GM18951 (cell line): ENCODE data around the gene PLEKHO1.
"Not testable (repeated sequence)": the region's sequence is repeated elsewhere in the genome, so short reads cannot be mapped to it uniquely, and the experiment has no call there.

Experiments used
- POLR2A ChIP-seq: IDR thresholded peaks from 4 replicates; pipeline ENCODE4 v1.6.1; 2011; ENCODE audit warnings: mild to moderate bottlenecking; ENCODE audit not compliant: insufficient read length, insufficient read depth; ENCODE audit errors: extremely low read depth
- in situ Hi-C: fragments of 300-500 bp; cut with MboI; formaldehyde crosslinking; loops from one replicate; pipeline ENCODE4 v1.12.0; 2022; ENCODE audit warnings: low sequenced_read_pairs, mixed read lengths, inconsistent platforms; ENCODE audit not compliant: unreplicated experiment

PLEKHO1 gene

DNA sequence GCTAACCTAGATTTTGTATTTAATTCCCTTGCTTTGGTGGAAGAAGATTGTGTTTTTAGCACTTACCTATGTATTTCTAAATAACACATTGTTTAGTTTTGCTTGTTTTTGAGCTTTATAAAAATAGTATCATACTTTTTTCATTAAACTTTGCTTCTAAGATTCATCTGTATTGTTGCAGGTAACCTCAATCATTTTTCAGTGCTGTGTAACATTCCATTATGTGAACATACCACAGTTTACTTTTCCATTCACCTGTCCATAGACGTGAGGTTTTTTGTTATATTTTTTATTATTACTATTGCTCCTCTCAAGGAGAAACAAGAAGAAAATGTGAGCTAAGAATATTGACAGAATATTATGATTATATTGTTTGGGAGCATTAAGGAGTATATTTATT lies 15.2 kb upstream of the PLEKHO1 start:
- no peak for TF ChIP-seq POLR2A
- in situ Hi-C loops = no loop called here

DNA sequence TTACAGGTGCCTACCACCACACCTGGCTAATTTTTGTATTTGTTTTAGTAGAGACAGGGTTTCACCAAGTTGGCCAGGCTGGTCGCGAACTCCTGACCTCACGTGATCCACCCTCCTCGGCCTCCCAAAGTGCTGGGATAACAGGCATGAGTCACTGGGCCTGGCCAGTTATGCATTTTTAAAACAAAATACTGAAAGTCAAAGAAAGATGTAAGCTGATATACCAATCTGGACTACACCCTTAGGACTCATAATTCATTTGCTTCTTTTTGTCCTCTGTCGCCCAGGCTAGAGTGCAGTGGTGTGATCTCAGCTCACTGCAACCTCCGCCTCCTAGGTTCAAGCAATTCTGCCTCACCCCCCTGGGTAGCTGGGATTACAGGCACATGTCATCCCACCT lies 14.3 kb upstream of the PLEKHO1 start:
- in situ Hi-C loops = not testable (repeated sequence)

DNA sequence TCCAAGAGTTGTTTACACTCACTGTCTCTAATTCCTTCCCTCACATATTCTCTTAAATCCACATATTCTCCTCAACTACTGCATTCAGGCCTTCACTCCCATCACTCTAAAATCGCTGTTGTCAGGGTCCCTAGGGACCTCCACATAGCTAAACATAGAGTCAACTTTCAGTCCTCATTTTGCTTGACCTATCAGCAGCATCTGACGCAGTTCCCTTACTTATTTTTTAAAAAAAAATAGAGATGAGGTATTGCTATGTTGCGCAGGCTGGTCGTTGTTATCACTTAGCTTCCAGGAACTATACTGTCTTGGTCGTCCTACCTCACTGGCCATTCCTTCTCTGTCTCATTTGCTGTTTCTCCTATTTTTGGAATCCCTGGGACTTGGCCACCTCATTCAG lies 11.7 kb upstream of the PLEKHO1 start:
- in situ Hi-C loops = no loop called here
- no peak for TF ChIP-seq POLR2A

DNA sequence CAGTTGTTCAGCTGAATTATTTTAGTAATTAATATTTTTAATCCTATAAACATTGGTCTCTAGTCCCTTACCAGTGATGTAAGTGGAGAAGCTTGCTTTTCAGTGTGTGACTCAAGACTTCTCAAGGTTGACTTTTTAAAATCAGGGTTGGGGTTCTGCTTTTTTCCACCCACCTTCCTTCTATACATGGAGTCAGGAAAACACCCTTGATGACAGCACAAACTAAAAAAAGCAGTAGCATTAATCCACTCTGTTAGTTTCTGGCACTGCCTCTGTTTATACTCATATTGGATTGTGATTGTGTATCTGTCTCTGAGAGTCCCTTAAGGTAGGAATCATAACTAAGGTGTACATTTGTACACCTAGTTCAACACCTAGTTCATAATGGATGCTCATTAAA lies 8.3 kb upstream of the PLEKHO1 start:
- TF ChIP-seq POLR2A = no peak
- in situ Hi-C loops = no loop called here

DNA sequence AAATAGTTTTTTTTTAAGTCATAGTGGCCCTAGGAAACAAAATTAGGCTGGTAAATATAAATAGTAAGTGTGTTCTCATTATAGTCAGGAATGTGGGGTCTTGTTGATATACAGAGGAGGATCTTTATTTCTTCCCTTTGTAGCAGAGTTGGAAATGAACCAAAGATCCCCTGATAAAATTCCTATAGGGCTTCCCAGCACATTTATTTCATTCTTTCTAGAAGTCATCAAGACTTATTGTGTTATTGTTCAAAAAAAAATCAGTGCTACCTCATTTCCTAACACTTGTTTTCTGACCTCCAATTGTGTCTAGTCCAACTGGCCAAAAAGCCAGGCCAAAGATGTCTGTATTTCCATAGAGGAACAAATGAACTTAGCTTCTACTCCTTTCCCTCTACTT lies 7.6 kb upstream of the PLEKHO1 start:
- TF ChIP-seq POLR2A = no peak
- in situ Hi-C loops = no loop called here

DNA sequence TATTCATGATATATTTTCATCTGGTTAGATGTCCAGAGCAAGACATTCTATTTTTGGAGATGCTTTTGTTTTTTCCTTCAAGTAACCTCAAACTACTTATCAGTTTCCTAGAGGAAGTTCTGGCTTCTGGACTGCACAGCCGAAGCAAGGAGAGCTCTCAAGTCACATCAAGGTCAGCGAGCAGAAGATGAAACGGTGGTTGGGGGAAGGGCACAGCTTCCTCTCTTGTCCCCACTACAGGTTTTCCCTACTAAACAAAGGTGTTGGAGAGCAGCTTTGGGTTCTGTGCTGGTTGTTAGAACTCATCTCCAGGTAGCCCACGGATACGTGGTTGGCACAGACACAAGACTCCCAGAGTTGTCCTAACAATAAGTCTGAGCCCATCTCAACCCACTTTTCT lies 5.1 kb upstream of the PLEKHO1 start:
- in situ Hi-C loops = no loop called here
- no peak for TF ChIP-seq POLR2A

DNA sequence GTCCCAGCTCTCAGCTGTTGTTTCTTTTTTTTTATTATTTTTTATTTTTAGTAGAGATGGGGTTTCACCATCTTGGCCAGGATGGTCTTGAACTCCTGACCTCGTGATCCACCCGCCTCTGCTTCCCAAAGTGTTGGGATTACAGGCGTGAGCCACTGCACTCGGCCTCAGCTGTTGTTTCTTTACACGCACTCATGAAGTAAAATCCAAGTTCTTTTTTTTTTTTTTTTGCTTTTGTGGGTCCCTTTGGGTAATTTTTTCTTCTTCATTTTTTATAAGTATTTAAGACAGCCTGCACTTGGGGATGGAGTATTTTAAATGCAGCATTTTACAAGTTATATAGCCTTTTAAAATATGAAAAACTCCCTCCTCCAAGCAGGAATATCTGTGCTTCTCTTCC lies 3.7 kb upstream of the PLEKHO1 start:
- in situ Hi-C loops = not testable (repeated sequence)

DNA sequence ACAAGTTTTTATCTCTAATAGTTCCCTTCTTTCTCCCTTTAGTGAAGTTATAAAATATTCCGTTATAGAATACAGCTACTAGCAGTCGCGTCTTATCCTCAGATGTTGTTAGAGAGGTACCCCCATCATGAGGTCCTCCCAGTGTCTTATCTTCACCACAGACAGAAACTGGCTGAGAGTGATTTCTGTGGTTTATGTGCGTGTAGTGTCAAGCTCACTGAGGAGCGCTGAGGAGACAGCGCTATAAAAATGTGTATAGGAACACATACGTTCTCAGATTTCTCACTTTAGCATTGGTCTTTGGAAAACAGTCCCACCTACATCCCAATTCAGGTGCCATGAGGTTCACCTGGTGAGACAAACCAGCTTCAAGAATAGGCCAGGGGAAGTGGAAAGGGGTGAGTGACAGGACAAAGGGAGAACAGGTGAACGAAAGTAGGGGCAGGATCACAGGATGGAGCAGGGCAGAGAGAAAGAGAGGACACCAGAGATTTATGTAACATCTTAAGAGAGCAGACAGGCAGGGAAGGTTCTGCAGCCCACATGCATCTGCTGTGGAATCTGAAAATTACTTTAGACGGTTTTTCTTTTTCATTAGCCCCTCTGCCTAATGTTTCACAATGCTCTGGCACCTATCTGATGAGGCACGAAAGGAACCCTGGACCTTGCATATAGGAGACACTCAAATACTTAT lies 2.7 kb upstream of the PLEKHO1 start:
- no peak for TF ChIP-seq POLR2A
- in situ Hi-C loops = no loop called here

DNA sequence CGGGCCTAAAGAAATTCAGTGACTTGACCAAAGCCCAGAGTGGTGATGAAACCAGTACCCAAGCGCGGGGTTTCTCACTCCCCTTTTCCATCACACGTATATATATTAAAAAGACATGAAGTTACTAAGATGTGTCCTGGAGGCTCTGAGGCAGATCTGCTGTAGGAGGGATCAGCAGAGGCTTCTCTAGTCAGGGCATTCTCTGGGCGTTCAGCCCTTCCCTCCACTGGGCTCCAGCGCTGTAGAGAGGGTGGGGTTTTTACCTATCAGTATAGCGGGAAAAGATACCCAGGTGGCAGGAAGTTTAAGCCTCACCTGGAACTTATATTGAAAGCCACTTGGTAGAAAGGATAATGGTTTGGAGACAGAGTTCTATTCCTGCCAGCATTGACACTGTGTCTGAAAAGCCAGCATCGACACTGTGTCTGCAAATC lies 862 bp upstream of the PLEKHO1 start:
- no peak for TF ChIP-seq POLR2A
- in situ Hi-C loops = no loop called here

DNA sequence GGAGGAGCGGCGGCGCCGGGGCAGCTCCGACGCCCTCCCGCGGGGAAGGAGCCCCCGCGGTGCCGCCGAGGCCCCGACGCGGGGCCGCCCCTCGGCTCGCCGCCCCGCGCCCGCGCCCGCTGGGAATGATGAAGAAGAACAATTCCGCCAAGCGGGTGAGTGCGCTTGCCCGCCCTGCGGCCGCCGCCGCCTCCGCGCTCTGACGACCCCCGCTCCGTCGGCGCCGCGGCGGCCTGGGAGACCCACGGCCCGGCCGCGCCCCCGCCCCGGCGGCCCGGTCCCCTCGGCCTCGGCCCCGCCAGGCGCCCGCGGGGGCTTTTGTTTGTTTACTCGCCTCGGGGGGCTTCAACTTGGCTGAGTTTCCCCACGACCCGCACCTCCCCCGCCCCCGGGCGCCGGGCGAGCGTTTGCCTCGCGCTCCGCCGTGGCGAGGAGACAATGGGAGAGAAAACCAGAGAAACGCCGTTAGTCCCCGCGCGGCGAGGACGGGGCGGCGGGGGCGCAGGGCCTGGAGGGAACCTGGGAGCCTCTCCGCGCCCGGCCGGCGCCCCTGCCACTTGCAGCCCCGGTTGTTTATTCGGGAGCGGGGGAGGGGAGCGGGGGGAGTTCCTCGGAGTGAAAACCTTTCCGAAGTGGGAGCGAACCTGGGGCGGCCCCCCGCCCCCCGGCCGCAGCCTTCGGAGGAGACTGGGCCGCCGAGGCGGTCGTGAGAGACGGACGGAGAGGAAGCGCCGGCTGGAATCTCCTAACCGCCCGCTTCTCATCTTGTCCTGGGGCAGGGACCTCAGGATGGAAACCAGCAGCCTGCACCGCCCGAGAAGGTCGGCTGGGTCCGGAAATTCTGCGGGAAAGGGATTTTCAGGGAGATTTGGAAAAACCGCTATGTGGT lies 661 bp downstream of the PLEKHO1 start:
- in situ Hi-C loops = no loop called here
- no peak for TF ChIP-seq POLR2A

DNA sequence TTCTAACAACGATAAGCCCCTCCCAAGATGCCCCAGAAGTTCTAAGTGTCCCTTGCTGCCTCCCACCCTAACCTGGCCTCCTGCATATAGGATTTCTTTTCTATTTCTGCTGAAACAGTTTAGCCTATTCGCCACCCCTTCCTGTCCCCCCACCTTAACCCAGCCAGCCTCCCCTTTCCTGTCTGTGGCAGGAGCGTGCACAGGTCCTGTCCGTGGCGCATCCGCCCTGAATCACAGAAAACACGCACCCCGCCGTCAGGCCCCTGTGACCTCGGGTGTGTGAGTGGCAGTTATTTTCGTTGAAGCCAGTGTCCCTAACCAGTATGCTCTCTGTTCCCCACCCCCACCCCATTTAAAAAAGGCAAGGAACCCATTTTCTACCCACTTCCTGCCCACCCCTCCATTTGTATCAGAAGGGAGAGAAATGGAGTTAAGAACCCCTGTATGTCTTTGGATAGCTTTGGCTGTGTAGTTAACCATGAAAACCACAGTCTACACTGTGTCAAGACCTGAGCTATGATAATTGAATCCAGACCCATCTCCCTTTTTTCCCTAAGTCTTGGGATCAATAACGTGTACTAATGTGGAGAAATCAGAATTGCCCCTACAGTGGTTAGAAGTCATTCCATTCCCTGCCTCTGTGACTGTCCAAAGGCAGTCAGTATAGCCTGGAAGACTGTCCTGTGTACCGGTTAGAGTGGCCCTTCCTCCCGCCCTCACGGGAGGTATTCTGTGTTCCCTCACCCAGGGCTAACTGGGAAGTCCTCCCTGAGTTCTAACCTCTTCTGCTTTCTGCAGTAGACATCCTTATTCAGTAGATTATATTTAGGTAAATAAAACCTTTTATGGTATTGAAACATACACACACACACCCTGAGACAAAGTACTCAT lies 1.8 kb downstream of the PLEKHO1 start:
- in situ Hi-C loops = no loop called here
- TF ChIP-seq POLR2A = peak; percentile 71

DNA sequence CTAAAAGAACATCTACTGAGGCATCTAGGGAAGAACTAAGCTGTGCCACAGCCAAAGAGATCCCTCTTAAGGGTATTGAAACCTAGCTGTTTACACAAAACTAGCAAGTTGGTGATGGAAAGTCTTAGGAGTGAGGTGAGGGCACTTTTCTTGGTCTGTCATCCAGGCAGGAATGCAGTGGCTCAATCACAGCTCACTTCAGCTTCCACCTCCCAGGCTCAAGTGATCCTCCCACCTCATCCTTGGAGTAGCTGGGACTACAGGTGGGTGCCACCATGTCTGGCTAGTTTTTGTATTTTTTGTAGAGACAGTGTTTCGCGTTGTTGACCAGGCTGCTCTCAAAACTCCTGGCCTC lies 2.4 kb downstream of the PLEKHO1 start:
- in situ Hi-C loops = no loop called here
- TF ChIP-seq POLR2A = no peak

DNA sequence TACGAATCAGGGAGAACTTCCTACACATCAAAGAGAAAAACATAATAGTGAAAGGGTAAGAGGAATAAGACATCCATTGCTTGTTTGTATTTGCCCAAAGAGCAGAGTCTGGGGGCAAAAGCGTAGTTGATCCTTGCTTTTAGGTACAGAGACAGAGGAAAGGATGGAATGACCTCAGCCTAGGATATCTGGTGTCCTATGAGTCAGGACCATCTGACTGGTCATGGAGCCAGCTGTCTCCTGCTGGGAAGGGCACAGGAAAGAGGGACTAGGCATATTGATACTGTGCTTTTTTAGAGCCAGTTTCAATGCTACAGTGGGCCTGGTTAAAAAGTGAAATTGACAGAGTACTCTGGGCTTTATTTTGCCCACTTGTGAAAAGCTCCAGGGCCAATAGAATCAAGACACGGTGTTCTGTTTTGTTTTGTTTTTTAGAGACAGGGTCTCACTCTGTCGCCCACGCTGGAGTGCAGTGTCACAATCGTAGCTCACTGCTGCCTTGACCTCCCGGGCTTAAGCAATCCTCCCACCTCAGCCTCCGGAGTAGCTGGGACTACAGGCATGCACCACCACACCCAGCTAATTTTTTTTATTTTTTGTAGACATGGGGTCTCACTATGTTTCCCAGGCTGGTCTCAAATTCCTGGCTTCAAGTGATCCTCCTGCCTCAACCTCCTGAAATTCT lies 3.2 kb downstream of the PLEKHO1 start:
- in situ Hi-C loops = no loop called here
- TF ChIP-seq POLR2A = no peak
